Esophagus (tissue), 2 donors: ENCODE data around the gene ZNF521. TPM values are rescaled to one million over a fixed set of nuclear protein-coding genes. Genes with fewer than 3 reads are reported as not detected.

ENCODE experiments used
- H3K27ac ChIP-seq, 2 donors: one replicate each; pipeline ENCODE4 v1.5.1; 2013; ENCODE audit warnings: low read depth in 2 of 2, mild to moderate bottlenecking in 2 of 2, inconsistent platforms in 1 of 2, low read length in 1 of 2, moderate library complexity in 1 of 2
- H3K27me3 ChIP-seq, 2 donors: one replicate each; pipeline ENCODE4 v1.6.1; 2013; ENCODE audit warnings: low read length in 2 of 2, control low read depth in 1 of 2, mild to moderate bottlenecking in 1 of 2; ENCODE audit not compliant: insufficient read depth in 2 of 2, control insufficient read depth in 1 of 2
- H3K36me3 ChIP-seq, 2 donors: one replicate each; pipeline ENCODE4 v1.6.1; 2013; ENCODE audit warnings: low read length in 1 of 2; ENCODE audit not compliant: control insufficient read depth in 2 of 2, insufficient read depth in 2 of 2
- H3K4me1 ChIP-seq, 2 donors: one replicate each; pipeline ENCODE4 v1.6.1; 2013; ENCODE audit warnings: low read length in 1 of 2; ENCODE audit not compliant: control insufficient read depth in 2 of 2, insufficient read depth in 2 of 2
- H3K4me3 ChIP-seq, 2 donors: one replicate each; pipeline ENCODE4 v1.5.1; 2013; ENCODE audit warnings: low read length in 2 of 2, mild to moderate bottlenecking in 2 of 2, low read depth in 1 of 2, moderate library complexity in 1 of 2
- H3K9me3 ChIP-seq, 2 donors: one replicate each; pipeline ENCODE4 v1.6.1; 2013; ENCODE audit warnings: mild to moderate bottlenecking in 2 of 2, low read depth in 1 of 2, low read length in 1 of 2, moderate library complexity in 1 of 2; ENCODE audit not compliant: control insufficient read depth in 2 of 2, insufficient read depth in 1 of 2
- WGBS, 2 donors: extraction: QIAGEN DNeasy Blood & Tissue Kit; methylation state at CpG; one replicate each; pipeline ENCODE4 v1.1.7; 2013; 5-methylcytosine and 5-hydroxymethylcytosine counted together
- polyA plus RNA-seq, 2 donors: library from polyadenylated mRNA; stranded (reverse); fragments of 200-250 nt; gene quantifications; one replicate each; pipeline ENCODE4 v1.2.3, GENCODE V29; 2013
- donor health status: healthy with polysubstance abuse.
- donor health status: Bipolar disorder and iron deficiency.

Gene ZNF521
- polyA plus RNA-seq, 2 donors, result 0.79 to 1.2 TPM

DNA sequence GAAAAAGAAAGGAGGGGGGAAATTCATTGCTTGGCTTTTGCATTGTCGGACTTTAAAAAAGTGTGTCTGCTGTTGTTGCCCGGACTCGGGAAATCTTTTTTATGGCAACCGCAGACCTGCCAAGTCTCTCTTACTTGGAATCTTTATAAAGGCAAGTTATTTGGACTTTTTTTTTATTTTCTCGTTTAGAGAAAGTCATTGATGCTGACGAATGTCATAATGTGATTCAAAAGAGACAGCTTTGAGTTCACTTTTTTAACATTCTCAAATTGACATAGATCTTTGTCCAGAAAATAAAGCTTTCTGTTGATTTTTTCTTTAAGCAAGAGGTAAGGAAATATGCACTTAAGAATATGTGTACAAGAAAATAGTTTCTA lies 651 bp upstream of the ZNF521 start:
- Histone ChIP-seq H3K27ac (no peak overlapping the region), H3K9me3 (peaks cover 0 to 3% of the 10 kb centered on the region in 2 donors), H3K36me3 (no peaks in the 10 kb centered on the region), H3K4me1 (peaks cover 2 to 4% of the 10 kb centered on the region in 2 donors), H3K4me3 (peak overlapping the region in 1 of 2 donors; percentile 66), H3K27me3 (peaks cover 0 to 19% of the 10 kb centered on the region in 2 donors)
- WGBS, 2 donors, result 0 to 2% methylated on average over 6 of the region's 6 CpGs

DNA sequence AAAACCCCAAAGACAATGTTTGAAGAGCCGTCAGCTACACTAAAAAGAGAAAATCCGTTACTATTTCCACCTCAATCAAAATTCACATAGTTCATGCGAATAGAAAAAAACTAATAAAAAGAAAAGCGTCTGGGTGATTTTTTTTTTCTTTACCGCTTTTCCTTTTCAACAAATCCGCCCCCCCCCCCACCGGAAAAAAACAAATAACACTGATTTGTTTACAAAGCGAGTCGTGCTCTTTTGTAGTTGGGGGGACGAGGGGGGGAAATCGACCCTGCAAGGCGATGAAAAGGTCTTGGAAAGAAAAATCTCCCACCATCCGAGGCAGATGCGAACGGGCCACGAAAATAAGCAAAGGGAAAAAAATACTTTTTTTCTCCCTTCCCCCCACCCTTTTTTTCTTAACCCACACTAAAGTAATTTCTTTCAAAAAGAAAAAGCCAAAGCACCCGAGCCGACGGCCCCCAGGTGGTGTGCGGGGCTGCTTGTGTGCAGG lies 638 bp downstream of the ZNF521 start:
- peaks cover 0 to 3% of the 10 kb centered on the region in 2 donors for H3K9me3 ChIP-seq
- peaks cover 2 to 4% of the 10 kb centered on the region in 2 donors for H3K4me1 ChIP-seq
- no peaks in the 10 kb centered on the region for H3K36me3 ChIP-seq
- peak overlapping the region; percentile 65 to 66 for H3K4me3 ChIP-seq
- peaks cover 0 to 19% of the 10 kb centered on the region in 2 donors for H3K27me3 ChIP-seq
- peak overlapping the region; percentile 70 to 84 for H3K27ac ChIP-seq
- WGBS, 2 donors, result 0 to 1% methylated on average over 19 to 20 of the region's 20 CpGs

DNA sequence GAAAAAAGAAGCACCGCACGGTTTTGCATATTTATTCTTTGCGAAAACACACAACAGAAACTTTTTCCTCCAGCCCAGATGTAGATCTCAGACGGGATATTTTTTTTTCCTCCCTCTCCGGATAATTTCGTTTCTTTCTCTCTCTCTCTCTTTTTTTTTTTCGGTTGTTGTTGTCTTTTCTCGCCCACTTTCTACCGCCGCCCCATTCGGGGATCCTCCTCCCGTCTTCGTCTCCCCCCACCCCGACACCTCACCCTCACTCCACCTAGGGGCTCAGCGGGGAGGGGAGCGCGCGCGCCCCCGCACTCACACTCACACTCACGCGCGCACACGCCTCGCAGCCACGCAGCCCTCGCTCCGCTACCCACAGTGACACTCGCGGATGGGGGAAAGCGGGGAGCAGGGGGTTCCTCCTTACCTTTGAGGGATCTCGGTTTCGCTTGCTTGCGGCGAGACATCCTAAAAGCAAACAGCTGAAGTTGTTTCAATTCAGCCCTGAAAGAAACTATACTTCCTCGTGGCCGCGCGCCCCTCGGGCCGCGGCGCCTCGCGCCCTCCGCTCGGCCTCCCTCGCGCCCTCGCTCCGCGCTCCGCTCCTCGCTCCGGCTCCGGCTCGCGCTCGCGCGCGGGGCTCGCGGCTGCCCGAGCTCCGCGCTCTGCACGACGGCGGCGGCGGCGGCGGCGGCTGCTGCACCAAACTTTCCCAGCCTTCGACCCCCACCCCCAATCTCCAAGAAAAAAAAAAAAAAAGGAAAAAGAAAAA lies 1.3 kb downstream of the ZNF521 start:
- Histone ChIP-seq H3K27ac (peak overlapping the region; percentile 69 to 84), H3K4me3 (peak overlapping the region; percentile 60 to 66), H3K9me3 (peaks cover 0 to 3% of the 10 kb centered on the region in 2 donors), H3K36me3 (no peaks in the 10 kb centered on the region), H3K27me3 (peaks cover 0 to 19% of the 10 kb centered on the region in 2 donors), H3K4me1 (peaks cover 2 to 4% of the 10 kb centered on the region in 2 donors)
- 1 to 2% methylated on average over 68 to 76 of the region's 76 CpGs for WGBS, 2 donors

- Histone ChIP-seq H3K27ac (peak overlapping the region; percentile 66 to 84), H3K4me1 (peaks cover 2 to 4% of the 10 kb centered on the region in 2 donors), H3K4me3 (peak overlapping the region; percentile 48 to 66), H3K36me3 (no peaks in the 10 kb centered on the region), H3K9me3 (peaks cover 0 to 3% of the 10 kb centered on the region in 2 donors), H3K27me3 (peaks cover 0 to 19% of the 10 kb centered on the region in 2 donors)
- 1 to 2% methylated on average over 41 to 64 of the region's 64 CpGs for WGBS, 2 donors
Measured at GRCh38 chr18:25349926-25350487, 2.0 kb downstream of the ZNF521 start.

DNA sequence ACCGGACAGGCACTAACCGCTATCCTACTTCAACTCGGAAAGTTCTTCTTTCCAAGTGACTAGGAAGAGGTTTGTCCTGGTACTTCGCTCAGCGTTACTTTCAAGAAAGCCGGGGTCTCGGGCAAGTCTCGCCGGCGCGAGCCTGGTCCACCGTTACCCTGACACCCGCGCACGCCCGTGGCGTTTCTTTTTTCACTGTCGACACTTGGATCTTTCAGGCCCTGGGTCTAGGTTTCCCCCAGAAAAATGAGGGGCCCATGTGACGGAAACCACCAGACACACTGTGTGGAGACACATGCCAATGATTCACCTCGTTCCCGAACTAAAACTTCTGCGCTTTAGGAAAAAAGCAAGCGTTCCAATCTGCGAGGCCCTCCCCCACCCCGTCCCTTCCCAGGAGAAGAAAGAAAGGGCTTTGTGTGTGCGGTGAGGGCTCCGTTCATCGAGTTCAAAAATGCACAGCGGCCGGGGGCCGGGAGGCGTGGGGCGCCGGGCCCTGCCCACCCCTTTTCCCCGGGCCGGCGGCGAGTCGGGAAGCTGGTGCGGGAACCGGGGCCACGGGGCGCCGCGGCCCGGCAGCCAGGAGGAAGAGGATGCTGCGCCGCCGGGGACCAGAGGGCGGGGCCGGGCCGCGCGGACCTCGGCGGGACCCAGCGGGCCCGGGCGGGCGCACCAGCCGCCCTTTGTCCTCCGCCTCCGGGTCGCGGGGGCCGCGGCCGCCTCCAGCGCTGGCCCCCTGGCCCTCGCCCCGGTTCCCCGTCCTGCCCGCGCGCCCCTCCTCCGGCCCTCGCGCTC lies 2.6 kb downstream of the ZNF521 start:
- Histone ChIP-seq H3K27ac (peak overlapping the region; percentile 51 to 84), H3K36me3 (no peaks in the 10 kb centered on the region), H3K4me1 (peaks cover 2 to 4% of the 10 kb centered on the region in 2 donors), H3K9me3 (peaks cover 0 to 3% of the 10 kb centered on the region in 2 donors), H3K4me3 (peak overlapping the region; percentile 48 to 66), H3K27me3 (peaks cover 0 to 19% of the 10 kb centered on the region in 2 donors)
- WGBS, 2 donors, result 5 to 11% methylated on average over 40 to 78 of the region's 78 CpGs

- Histone ChIP-seq H3K27me3 (peaks cover 0 to 19% of the 10 kb centered on the region in 2 donors), H3K9me3 (peaks cover 0 to 3% of the 10 kb centered on the region in 2 donors), H3K27ac (peak overlapping the region; percentile 51 to 84), H3K4me3 (no peak overlapping the region), H3K36me3 (no peaks in the 10 kb centered on the region), H3K4me1 (peaks cover 2 to 4% of the 10 kb centered on the region in 2 donors)
- WGBS, 2 donors, result 67% methylated on average over 17 of the region's 17 CpGs
Measured at GRCh38 chr18:25348386-25349130, 3.4 kb downstream of the ZNF521 start.

DNA sequence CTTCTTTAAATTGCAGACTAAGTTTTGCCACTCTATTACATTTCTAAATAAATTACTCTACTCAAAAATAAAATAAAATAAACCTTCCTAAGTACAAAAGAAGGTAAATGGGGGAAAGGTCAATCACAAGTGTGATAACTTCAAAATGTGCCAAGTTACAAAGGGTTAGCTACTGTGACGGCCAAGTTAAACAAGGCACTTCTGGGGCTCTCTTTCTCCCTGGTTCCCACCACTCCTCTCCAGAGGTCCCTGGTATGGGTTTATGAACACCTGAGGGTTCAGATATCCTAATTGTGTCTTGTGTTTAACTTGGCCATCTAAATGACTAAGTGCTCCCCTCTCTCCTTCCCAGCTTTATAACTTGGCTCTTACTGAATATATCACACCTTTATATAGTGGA lies 5.4 kb downstream of the ZNF521 start:
- peaks cover 0 to 19% of the 10 kb centered on the region in 2 donors for H3K27me3 ChIP-seq
- no peak overlapping the region for H3K27ac ChIP-seq

GRCh38 chr18:25345081-25345866 lies 6.7 kb downstream of the ZNF521 start:
- Histone ChIP-seq H3K4me1 (no peaks in the 10 kb centered on the region), H3K27me3 (peaks cover 0 to 16% of the 10 kb centered on the region in 2 donors), H3K36me3 (no peaks in the 10 kb centered on the region), H3K9me3 (peaks cover 0 to 3% of the 10 kb centered on the region in 2 donors), H3K4me3 (no peak overlapping the region), H3K27ac (no peak overlapping the region)
- 56 to 58% methylated on average over 8 of the region's 8 CpGs for WGBS, 2 donors

More for the DNA sequence above, 5.4 kb downstream of the ZNF521 start:
- H3K4me1 ChIP-seq, result peaks cover 2 to 4% of the 10 kb centered on the region in 2 donors
- 63 to 75% methylated on average over 1 of the region's 1 CpG for WGBS, 2 donors
- no peaks in the 10 kb centered on the region for H3K36me3 ChIP-seq
- peaks cover 0 to 3% of the 10 kb centered on the region in 2 donors for H3K9me3 ChIP-seq
- H3K4me3 ChIP-seq, result no peak overlapping the region
